HepG2 (cell line): ENCODE measurements around the gene PLVAP. TPM values are rescaled to one million over a fixed set of nuclear protein-coding genes. Genes with fewer than 3 reads are reported as not detected.

Experiments
- ATAC-seq: fragments of 200-7000 bp; cut with Tn5 transposase; 3 replicates; pipeline ENCODE4 v1.9.1; 2020; ENCODE audit warnings: mild to moderate bottlenecking, moderate library complexity
- BruUV-seq: library from RNA; stranded (reverse); fragments of 400-500 nt; replicated peaks from 2 replicates; lab custom pipeline; 2021; lab: Mats Ljungman, UMichigan
- CTCF ChIA-PET: fragments of 300-600 bp; formaldehyde crosslinking; extraction: SDS; loops from one replicate; lab custom pipeline; 2021; ENCODE audit warnings: low total read pairs, inconsistent platforms, low intra/inter-chr PET ratio; lab: Yijun Ruan, JAX
- POLR2A ChIA-PET: fragments of 350-600 bp; sonication (Branson Sonifier 250); formaldehyde crosslinking; loops from one replicate; lab custom pipeline; 2020; ENCODE audit warnings: antibody characterized with exemption, inconsistent platforms; lab: Yijun Ruan, JAX
- DNase-seq: peaks from one replicate; pipeline ENCODE4 v3.0.0-alpha.2; 2015; ENCODE audit warnings: low spot score
- FAIRE-seq: peaks from 3 replicates; lab custom pipeline; 2011; peaks lifted over from hg19 to GRCh38; lab: Jason Lieb, UNC
- H2AFZ ChIP-seq: one replicate; pipeline ENCODE4 v1.6.1; 2011; ENCODE audit warnings: low read length, inconsistent platforms
- H3K27ac ChIP-seq: fragments of 300-600 bp; 3 replicates; pipeline ENCODE4 v1.8.0; 2011; ENCODE audit warnings: mixed run types, mild to moderate bottlenecking, mixed read lengths, low read length, inconsistent platforms; ENCODE audit not compliant: insufficient read depth; ENCODE audit errors: extremely low read length
- H3K27me3 ChIP-seq, 2 experiments: fragments of 200-600 bp in 1 of 2; 2 replicates in 1 of 2; 3 replicates in 1 of 2; pipeline versions ENCODE4 v1.6.0 to v1.8.0; 2011; ENCODE audit warnings: low read length in 2 of 2, mild to moderate bottlenecking in 2 of 2, moderate library complexity in 2 of 2, inconsistent platforms in 1 of 2; ENCODE audit not compliant: insufficient read depth in 2 of 2, control insufficient read depth in 1 of 2
- H3K36me3 ChIP-seq, 2 experiments: fragments of 200-600 bp in 1 of 2; replicated peaks in 1 of 2; 2 replicates in 1 of 2; 3 replicates in 1 of 2; pipeline versions ENCODE4 v1.5.1 to v1.8.0; 2011; ENCODE audit warnings: low read length in 2 of 2, inconsistent platforms in 1 of 2; ENCODE audit not compliant: insufficient read depth in 2 of 2, control insufficient read depth in 1 of 2
- H3K4me1 ChIP-seq: 2 replicates; pipeline ENCODE4 v1.5.1; 2012; ENCODE audit warnings: low read length, inconsistent platforms; ENCODE audit not compliant: insufficient read depth
- H3K4me2 ChIP-seq: 2 replicates; pipeline ENCODE4 v1.6.0; 2011; ENCODE audit warnings: low read depth, low read length, inconsistent platforms
- H3K4me3 ChIP-seq, 3 experiments: fragments of 200-600 bp in 1 of 3; sonication (generic), shearing (Covaris generic) in 1 of 3; replicated peaks in 1 of 3; 2 replicates each; pipeline ENCODE4 v1.5.1; 2011 to 2016; ENCODE audit warnings: low read length in 3 of 3, inconsistent platforms in 2 of 3, low read depth in 2 of 3, mild to moderate bottlenecking in 2 of 3, control low read depth in 1 of 3, mixed read lengths in 1 of 3; ENCODE audit not compliant: insufficient read depth in 1 of 3
- H3K79me2 ChIP-seq: one replicate; pipeline ENCODE4 v1.6.1; 2011; ENCODE audit warnings: low read length, inconsistent platforms; ENCODE audit not compliant: insufficient read depth
- H3K9ac ChIP-seq: 2 replicates; pipeline ENCODE4 v1.6.0; 2011; ENCODE audit warnings: mild to moderate bottlenecking, low read depth, low read length, inconsistent platforms; ENCODE audit not compliant: insufficient read depth
- H3K9me3 ChIP-seq: 2 replicates; pipeline ENCODE4 v1.5.1; 2012; ENCODE audit warnings: mild to moderate bottlenecking, low read length
- H4K20me1 ChIP-seq: 2 replicates; pipeline ENCODE4 v1.6.0; 2011; ENCODE audit warnings: inconsistent platforms, mild to moderate bottlenecking, low read length, moderate library complexity; ENCODE audit not compliant: insufficient read depth
- KMT2B ChIP-seq: IDR thresholded peaks from 2 replicates; pipeline ENCODE4 v1.6.1; 2016; ENCODE audit warnings: missing genetic modification reagents, missing compliant biosample characterization
- MEF2D ChIP-seq: sonication (generic); formaldehyde crosslinking; IDR thresholded peaks from 2 replicates; pipeline ENCODE4 v1.5.1; 2020; ENCODE audit warnings: mild to moderate bottlenecking, missing genetic modification reagents
- MTF1 ChIP-seq: sonication (generic); formaldehyde crosslinking; IDR thresholded peaks from 2 replicates; pipeline ENCODE4 v1.5.0; 2020; ENCODE audit warnings: missing genetic modification reagents
- RXRA ChIP-seq: sonication (generic); formaldehyde crosslinking; IDR thresholded peaks from 2 replicates; pipeline ENCODE4 v1.5.1; 2020; ENCODE audit warnings: missing genetic modification reagents
- SALL2 ChIP-seq: sonication (generic); formaldehyde crosslinking; IDR thresholded peaks from 2 replicates; pipeline ENCODE4 v1.8.1; 2023; ENCODE audit warnings: mild to moderate bottlenecking, missing genetic modification reagents, inconsistent platforms
- SIN3A ChIP-seq: IDR thresholded peaks from 2 replicates; pipeline ENCODE4 v1.6.1; 2011; ENCODE audit warnings: low read depth, mild to moderate bottlenecking, control low read depth, low read length, borderline replicate concordance
- TSC22D2 ChIP-seq: sonication (generic); formaldehyde crosslinking; IDR thresholded peaks from 2 replicates; pipeline ENCODE4 v1.5.1; 2020; ENCODE audit warnings: missing genetic modification reagents, mild to moderate bottlenecking, borderline replicate concordance
- ZFP1 ChIP-seq: IDR thresholded peaks from 2 replicates; pipeline ENCODE4 v1.6.1; 2016
- ZKSCAN8 ChIP-seq: IDR thresholded peaks from 2 replicates; pipeline ENCODE4 v1.6.1; 2016; ENCODE audit warnings: borderline replicate concordance, missing genetic modification reagents, missing compliant biosample characterization
- ZNF138 ChIP-seq: sonication (generic); formaldehyde crosslinking; IDR thresholded peaks from 2 replicates; pipeline ENCODE4 v1.5.0; 2020; ENCODE audit warnings: mild to moderate bottlenecking, low read depth, missing genetic modification reagents
- WGBS: methylation state at CpG from one replicate; pipeline ENCODE4 v1.1.6; 2017; ENCODE audit warnings: low lambda C conversion rate; 5-methylcytosine and 5-hydroxymethylcytosine counted together
- in situ Hi-C: cut with HindIII; loops from 2 replicates; pipeline ENCODE4 v1.10.0; 2017; ENCODE audit warnings: low pct_unique_long_range_greater_than_20kb; ENCODE audit not compliant: extremely low pct_ligation_motif_present
- intact Hi-C: fragments of 100-400 bp; cut with micrococcal nuclease; formaldehyde crosslinking; loops from one replicate; pipeline ENCODE4 v1.10.0; 2022; ENCODE audit not compliant: unreplicated experiment
- polyA plus RNA-seq, 8 experiments: library from polyadenylated mRNA; depleted of rRNA in 3 of 8; stranded (reverse) in 7 of 8; unstranded in 1 of 8; fragments of >200 nt; fragmentation: Illumina TruSeq in 4 of 8; extraction: Trizol in 4 of 8; gene quantifications; 2 replicates each; pipeline versions ENCODE4 v1.2.1 to v1.2.3, GENCODE V29; 2011 to 2016; ENCODE audit warnings: low read depth in 4 of 8, missing spikeins in 1 of 8, mixed read lengths in 1 of 8; ENCODE audit not compliant: insufficient read depth in 1 of 8
- total RNA-seq, 5 experiments: library from RNA; depleted of rRNA; stranded (reverse); fragments of >200 nt; fragmentation: Illumina TruSeq; extraction: Trizol; gene quantifications; 2 replicates each; pipeline ENCODE4 v1.2.3, GENCODE V29; 2016; ENCODE audit warnings: low read depth in 1 of 5
- TF ChIP-seq, protein P1 (sequence below): IDR thresholded peaks from 2 replicates; pipeline ENCODE4 v1.6.1; 2018; ENCODE audit warnings: missing genetic modification reagents
- TF ChIP-seq, protein P2 (sequence below): IDR thresholded peaks from 2 replicates; pipeline ENCODE4 v1.6.1; 2016
- TF ChIP-seq, protein P3 (sequence below): sonication (generic); formaldehyde crosslinking; conservative IDR thresholded peaks from 2 replicates; pipeline ENCODE4 v1.4.0; 2020; ENCODE audit warnings: mild to moderate bottlenecking, missing genetic modification reagents, moderate library complexity
- TF ChIP-seq, protein P4 (sequence below): sonication (generic); formaldehyde crosslinking; IDR thresholded peaks from 2 replicates; pipeline ENCODE4 v1.4.0; 2020; ENCODE audit warnings: mild to moderate bottlenecking, missing genetic modification reagents, borderline replicate concordance

PLVAP gene
- total and polyA plus RNA-seq, 2 of the 13 experiments (the other 11 are each of a cell fraction or from before 2014, with no cell fraction given): 0.26 TPM; not detected in 1

DNA sequence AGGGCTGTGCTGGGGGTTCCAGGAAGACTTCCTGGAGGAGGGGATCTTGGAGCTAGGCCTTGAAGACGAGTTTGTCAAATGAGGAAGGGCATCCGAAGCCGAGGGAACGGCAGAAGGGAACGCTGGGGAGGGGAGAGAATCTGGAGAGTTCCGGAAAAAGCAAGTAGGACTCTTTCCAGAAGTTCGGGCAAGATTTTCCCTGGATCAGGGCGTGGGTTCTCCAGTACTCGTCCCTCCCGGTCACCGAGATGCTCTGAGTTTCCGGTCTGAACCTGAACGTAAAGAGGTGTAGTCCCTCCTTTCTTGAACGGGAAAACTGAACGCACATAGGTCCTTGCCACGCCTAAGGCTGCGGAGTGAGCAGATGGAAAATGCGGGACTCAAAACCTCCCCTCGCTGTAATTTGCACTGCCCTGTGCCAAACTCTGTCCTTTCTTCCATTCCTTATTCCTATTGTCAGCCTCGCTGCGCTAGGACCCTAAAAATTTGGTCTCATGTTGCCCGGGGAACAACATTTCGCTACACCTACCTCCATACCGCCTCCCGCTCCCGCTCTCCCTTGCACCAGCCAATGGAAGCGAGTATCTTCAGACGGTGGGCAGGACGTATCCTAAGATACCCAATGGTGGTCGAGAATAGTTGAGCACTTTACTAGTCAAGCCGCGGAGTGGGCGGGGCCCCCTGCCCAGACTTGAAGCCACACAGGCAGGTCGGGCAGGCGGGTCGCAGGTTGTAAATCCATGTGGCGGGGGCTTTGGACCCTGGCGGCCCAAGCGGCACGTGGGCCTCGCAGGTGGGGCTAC, 40.1 kb downstream of the PLVAP start, which contains the start of gene GTPBP3:
Gene GTPBP3 (plus strand): TSS at position 682 of the 803 bp plus-strand sequence. CDS start 59 bp downstream, at position 741.
- TSS peak; percentile 74 for BruUV-seq
- in situ Hi-C loops (no loop called here), intact Hi-C loops (loop anchor here (2.0 to 5.0 kb wide), 2 partner anchors 28 to 70 kb away; partner anchors contain the start of genes BST2 and DDA1)
- Histone ChIP-seq H3K27ac (peak within 1 kb of the TSS; percentile 88), H3K27me3 (no peaks in the 10 kb centered on the region; a peak in 1 of 5 replicates), H2AFZ (peak within 1 kb of the TSS; percentile 94), H3K4me3 (peak within 1 kb of the TSS; percentile 88 to 92 (median 90)), H3K9ac (peak within 1 kb of the TSS; percentile 71), H3K4me2 (peak within 1 kb of the TSS; percentile 73), H3K36me3 (peaks cover 1 to 9% of the 10 kb centered on the region in 2 experiments; a peak in 1 of 5 replicates), H4K20me1 (no peaks in the 10 kb centered on the region), H3K9me3 (no peaks in the 10 kb centered on the region), H3K79me2 (peaks cover 7% of the 10 kb centered on the region), H3K4me1 (peaks cover 65% of the 10 kb centered on the region)
- DNase-seq (peak; percentile 99), FAIRE-seq (peak; percentile 93), ATAC-seq (peak; percentile 79)
- ChIA-PET CTCF (no interaction called here), POLR2A (interaction anchor here (0.9 to 1.3 kb wide), 2 partner anchors 11 to 28 kb away, joined by 4 to 5 read pairs; no protein-coding TSS in a partner anchor)
- WGBS: 1% methylated on average over 24 of the region's 41 CpGs
- TF ChIP-seq ZKSCAN8 (CRISPR knock-in tag): 0 out of 2 replicates have a peak, but pooled peaks have one; percentile 70
- 0 out of 2 replicates have a peak, but pooled peaks have one; percentile 1 for TF ChIP-seq SALL2 (CRISPR knock-in tag)
- TF ChIP-seq KMT2B (CRISPR knock-in tag): 0 out of 2 replicates have a peak, but pooled peaks have one; percentile 41
- TF ChIP-seq ZNF138 (CRISPR knock-in tag): 0 out of 2 replicates have a peak, but pooled peaks have one; percentile 44
- TF ChIP-seq SIN3A: peak; percentile 37; the same call in 1 of the 2 replicates
- TF ChIP-seq MTF1 (CRISPR knock-in tag): no peak
- TF ChIP-seq TSC22D2 (CRISPR knock-in tag): no peak
- TF ChIP-seq, protein P1, sequence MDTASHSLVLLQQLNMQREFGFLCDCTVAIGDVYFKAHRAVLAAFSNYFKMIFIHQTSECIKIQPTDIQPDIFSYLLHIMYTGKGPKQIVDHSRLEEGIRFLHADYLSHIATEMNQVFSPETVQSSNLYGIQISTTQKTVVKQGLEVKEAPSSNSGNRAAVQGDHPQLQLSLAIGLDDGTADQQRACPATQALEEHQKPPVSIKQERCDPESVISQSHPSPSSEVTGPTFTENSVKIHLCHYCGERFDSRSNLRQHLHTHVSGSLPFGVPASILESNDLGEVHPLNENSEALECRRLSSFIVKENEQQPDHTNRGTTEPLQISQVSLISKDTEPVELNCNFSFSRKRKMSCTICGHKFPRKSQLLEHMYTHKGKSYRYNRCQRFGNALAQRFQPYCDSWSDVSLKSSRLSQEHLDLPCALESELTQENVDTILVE: no peak; the same call in 1 of the 2 replicates
- TF ChIP-seq, protein P2, sequence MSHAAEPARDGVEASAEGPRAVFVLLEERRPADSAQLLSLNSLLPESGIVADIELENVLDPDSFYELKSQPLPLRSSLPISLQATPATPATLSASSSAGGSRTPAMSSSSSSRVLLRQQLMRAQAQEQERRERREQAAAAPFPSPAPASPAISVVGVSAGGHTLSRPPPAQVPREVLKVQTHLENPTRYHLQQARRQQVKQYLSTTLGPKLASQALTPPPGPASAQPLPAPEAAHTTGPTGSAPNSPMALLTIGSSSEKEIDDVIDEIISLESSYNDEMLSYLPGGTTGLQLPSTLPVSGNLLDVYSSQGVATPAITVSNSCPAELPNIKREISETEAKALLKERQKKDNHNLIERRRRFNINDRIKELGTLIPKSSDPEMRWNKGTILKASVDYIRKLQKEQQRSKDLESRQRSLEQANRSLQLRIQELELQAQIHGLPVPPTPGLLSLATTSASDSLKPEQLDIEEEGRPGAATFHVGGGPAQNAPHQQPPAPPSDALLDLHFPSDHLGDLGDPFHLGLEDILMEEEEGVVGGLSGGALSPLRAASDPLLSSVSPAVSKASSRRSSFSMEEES: peak; percentile 9
- no peak for TF ChIP-seq MEF2D (CRISPR knock-in tag)
- TF ChIP-seq RXRA (CRISPR knock-in tag): 0 out of 2 replicates have a peak, but pooled peaks have one; percentile 49
- TF ChIP-seq, protein P3, sequence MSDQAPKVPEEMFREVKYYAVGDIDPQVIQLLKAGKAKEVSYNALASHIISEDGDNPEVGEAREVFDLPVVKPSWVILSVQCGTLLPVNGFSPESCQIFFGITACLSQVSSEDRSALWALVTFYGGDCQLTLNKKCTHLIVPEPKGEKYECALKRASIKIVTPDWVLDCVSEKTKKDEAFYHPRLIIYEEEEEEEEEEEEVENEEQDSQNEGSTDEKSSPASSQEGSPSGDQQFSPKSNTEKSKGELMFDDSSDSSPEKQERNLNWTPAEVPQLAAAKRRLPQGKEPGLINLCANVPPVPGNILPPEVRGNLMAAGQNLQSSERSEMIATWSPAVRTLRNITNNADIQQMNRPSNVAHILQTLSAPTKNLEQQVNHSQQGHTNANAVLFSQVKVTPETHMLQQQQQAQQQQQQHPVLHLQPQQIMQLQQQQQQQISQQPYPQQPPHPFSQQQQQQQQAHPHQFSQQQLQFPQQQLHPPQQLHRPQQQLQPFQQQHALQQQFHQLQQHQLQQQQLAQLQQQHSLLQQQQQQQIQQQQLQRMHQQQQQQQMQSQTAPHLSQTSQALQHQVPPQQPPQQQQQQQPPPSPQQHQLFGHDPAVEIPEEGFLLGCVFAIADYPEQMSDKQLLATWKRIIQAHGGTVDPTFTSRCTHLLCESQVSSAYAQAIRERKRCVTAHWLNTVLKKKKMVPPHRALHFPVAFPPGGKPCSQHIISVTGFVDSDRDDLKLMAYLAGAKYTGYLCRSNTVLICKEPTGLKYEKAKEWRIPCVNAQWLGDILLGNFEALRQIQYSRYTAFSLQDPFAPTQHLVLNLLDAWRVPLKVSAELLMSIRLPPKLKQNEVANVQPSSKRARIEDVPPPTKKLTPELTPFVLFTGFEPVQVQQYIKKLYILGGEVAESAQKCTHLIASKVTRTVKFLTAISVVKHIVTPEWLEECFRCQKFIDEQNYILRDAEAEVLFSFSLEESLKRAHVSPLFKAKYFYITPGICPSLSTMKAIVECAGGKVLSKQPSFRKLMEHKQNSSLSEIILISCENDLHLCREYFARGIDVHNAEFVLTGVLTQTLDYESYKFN (CRISPR knock-in tag): peak; percentile 38
- no peak for TF ChIP-seq ZFP1 (CRISPR knock-in tag)
- TF ChIP-seq, protein P4, sequence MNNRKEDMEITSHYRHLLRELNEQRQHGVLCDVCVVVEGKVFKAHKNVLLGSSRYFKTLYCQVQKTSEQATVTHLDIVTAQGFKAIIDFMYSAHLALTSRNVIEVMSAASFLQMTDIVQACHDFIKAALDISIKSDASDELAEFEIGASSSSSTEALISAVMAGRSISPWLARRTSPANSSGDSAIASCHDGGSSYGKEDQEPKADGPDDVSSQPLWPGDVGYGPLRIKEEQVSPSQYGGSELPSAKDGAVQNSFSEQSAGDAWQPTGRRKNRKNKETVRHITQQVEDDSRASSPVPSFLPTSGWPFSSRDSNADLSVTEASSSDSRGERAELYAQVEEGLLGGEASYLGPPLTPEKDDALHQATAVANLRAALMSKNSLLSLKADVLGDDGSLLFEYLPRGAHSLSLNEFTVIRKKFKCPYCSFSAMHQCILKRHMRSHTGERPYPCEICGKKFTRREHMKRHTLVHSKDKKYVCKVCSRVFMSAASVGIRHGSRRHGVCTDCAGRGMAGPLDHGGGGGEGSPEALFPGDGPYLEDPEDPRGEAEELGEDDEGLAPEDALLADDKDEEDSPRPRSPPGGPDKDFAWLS (CRISPR knock-in tag): no peak
